GM23338 (cell line): Measurements from ENCODE around the gene OSBPL6. TPM values are rescaled to one million over a fixed set of nuclear protein-coding genes. Genes with fewer than 3 reads are reported as not detected.

Experiments used
- CREB1 ChIP-seq: fragments of 250-450 bp; sonication (Bioruptor Pico); IDR thresholded peaks from 2 replicates; pipeline ENCODE4 v1.5.0; 2020; ENCODE audit warnings: low read depth, mild to moderate bottlenecking, moderate library complexity
- EZH2phosphoT487 ChIP-seq: fragments of 200-600 bp; sonication (generic); IDR thresholded peaks from one replicate; pipeline ENCODE4 v1.8.1; 2018; ENCODE audit warnings: antibody characterized with exemption; ENCODE audit not compliant: unreplicated experiment
- NANOG ChIP-seq: IDR thresholded peaks from 2 replicates; pipeline ENCODE4 v1.6.1; 2016; ENCODE audit warnings: antibody characterized with exemption, borderline replicate concordance
- POLR2AphosphoS5 ChIP-seq: IDR thresholded peaks from 2 replicates; pipeline ENCODE4 v1.6.1; 2016; ENCODE audit warnings: antibody characterized with exemption, low read depth
- polyA plus RNA-seq: library from polyadenylated mRNA; unstranded; fragments of >200 nt; fragmentation: Nextera tagmentation; extraction: Ambion mirVana; gene quantifications from 2 replicates; pipeline ENCODE4 v1.2.1, GENCODE V29; 2016
- total RNA-seq: library from RNA; depleted of rRNA; stranded (reverse); fragments of >200 nt; shearing (Covaris generic); gene quantifications from 2 replicates; pipeline ENCODE4 v1.2.3, GENCODE V29; 2014
- TF ChIP-seq, protein P1 (sequence below): fragments of 250-450 bp; sonication (Bioruptor Pico); IDR thresholded peaks from 2 replicates; pipeline ENCODE4 v1.5.0; 2020; ENCODE audit warnings: mild to moderate bottlenecking, moderate library complexity
- TF ChIP-seq, protein P2 (sequence below): IDR thresholded peaks from one replicate; pipeline ENCODE4 v1.6.1; 2018; ENCODE audit warnings: antibody characterized with exemption; ENCODE audit not compliant: unreplicated experiment

The OSBPL6 gene
- total and polyA plus RNA-seq, 2 experiments from 2014 or later = 6.0 to 8.5 TPM

DNA sequence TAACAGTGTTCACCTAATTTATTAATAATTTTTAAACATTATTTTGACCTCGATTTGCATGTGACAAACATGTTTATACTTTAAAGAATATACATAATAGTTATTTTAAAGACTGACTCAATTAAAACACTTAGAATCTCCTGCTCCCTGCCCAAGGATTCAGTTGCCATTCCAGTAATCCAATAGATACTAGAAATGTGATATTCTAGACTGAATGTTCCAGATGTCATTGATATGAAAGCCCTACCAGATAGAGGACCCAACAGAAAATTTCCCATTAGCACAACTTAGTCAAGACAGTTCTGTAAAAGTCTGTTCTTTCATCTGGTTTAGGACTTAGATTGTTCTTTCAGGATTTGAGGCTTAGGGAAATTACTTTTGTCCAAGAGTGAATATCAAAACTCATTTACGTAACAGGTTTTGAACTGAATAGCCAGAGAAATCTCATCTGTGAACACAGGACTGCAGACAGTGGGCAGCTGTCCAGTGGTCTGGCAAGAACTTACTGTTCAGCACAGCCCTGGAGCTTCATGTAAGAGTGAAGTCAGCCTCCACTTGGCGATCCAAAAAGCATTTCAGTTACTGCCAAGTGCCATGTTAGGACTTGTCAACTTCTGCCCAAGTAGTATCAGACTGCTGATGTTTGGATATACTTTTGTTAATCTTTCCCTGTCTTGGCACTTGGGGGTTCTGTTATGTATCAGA is 77.5 kb downstream of the OSBPL6 start (continued):
- TF ChIP-seq, protein P1, sequence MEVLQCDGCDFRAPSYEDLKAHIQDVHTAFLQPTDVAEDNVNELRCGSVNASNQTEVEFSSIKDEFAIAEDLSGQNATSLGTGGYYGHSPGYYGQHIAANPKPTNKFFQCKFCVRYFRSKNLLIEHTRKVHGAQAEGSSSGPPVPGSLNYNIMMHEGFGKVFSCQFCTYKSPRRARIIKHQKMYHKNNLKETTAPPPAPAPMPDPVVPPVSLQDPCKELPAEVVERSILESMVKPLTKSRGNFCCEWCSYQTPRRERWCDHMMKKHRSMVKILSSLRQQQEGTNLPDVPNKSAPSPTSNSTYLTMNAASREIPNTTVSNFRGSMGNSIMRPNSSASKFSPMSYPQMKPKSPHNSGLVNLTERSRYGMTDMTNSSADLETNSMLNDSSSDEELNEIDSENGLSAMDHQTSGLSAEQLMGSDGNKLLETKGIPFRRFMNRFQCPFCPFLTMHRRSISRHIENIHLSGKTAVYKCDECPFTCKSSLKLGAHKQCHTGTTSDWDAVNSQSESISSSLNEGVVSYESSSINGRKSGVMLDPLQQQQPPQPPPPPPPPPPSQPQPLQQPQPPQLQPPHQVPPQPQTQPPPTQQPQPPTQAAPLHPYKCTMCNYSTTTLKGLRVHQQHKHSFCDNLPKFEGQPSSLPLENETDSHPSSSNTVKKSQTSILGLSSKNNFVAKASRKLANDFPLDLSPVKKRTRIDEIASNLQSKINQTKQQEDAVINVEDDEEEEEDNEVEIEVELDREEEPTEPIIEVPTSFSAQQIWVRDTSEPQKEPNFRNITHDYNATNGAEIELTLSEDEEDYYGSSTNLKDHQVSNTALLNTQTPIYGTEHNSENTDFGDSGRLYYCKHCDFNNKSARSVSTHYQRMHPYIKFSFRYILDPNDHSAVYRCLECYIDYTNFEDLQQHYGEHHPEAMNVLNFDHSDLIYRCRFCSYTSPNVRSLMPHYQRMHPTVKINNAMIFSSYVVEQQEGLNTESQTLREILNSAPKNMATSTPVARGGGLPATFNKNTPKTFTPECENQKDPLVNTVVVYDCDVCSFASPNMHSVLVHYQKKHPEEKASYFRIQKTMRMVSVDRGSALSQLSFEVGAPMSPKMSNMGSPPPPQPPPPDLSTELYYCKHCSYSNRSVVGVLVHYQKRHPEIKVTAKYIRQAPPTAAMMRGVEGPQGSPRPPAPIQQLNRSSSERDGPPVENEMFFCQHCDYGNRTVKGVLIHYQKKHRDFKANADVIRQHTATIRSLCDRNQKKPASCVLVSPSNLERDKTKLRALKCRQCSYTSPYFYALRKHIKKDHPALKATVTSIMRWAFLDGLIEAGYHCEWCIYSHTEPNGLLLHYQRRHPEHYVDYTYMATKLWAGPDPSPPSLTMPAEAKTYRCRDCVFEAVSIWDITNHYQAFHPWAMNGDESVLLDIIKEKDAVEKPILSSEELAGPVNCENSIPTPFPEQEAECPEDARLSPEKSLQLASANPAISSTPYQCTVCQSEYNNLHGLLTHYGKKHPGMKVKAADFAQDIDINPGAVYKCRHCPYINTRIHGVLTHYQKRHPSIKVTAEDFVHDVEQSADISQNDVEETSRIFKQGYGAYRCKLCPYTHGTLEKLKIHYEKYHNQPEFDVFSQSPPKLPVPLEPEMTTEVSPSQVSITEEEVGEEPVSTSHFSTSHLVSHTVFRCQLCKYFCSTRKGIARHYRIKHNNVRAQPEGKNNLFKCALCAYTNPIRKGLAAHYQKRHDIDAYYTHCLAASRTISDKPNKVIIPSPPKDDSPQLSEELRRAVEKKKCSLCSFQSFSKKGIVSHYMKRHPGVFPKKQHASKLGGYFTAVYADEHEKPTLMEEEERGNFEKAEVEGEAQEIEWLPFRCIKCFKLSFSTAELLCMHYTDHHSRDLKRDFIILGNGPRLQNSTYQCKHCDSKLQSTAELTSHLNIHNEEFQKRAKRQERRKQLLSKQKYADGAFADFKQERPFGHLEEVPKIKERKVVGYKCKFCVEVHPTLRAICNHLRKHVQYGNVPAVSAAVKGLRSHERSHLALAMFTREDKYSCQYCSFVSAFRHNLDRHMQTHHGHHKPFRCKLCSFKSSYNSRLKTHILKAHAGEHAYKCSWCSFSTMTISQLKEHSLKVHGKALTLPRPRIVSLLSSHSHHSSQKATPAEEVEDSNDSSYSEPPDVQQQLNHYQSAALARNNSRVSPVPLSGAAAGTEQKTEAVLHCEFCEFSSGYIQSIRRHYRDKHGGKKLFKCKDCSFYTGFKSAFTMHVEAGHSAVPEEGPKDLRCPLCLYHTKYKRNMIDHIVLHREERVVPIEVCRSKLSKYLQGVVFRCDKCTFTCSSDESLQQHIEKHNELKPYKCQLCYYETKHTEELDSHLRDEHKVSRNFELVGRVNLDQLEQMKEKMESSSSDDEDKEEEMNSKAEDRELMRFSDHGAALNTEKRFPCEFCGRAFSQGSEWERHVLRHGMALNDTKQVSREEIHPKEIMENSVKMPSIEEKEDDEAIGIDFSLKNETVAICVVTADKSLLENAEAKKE (CRISPR knock-in tag) = no peak
- TF ChIP-seq CREB1 (CRISPR knock-in tag) = no peak
- TF ChIP-seq NANOG = no peak
- TF ChIP-seq POLR2AphosphoS5 = no peak
- no peak for TF ChIP-seq EZH2phosphoT487
- TF ChIP-seq, protein P2, sequence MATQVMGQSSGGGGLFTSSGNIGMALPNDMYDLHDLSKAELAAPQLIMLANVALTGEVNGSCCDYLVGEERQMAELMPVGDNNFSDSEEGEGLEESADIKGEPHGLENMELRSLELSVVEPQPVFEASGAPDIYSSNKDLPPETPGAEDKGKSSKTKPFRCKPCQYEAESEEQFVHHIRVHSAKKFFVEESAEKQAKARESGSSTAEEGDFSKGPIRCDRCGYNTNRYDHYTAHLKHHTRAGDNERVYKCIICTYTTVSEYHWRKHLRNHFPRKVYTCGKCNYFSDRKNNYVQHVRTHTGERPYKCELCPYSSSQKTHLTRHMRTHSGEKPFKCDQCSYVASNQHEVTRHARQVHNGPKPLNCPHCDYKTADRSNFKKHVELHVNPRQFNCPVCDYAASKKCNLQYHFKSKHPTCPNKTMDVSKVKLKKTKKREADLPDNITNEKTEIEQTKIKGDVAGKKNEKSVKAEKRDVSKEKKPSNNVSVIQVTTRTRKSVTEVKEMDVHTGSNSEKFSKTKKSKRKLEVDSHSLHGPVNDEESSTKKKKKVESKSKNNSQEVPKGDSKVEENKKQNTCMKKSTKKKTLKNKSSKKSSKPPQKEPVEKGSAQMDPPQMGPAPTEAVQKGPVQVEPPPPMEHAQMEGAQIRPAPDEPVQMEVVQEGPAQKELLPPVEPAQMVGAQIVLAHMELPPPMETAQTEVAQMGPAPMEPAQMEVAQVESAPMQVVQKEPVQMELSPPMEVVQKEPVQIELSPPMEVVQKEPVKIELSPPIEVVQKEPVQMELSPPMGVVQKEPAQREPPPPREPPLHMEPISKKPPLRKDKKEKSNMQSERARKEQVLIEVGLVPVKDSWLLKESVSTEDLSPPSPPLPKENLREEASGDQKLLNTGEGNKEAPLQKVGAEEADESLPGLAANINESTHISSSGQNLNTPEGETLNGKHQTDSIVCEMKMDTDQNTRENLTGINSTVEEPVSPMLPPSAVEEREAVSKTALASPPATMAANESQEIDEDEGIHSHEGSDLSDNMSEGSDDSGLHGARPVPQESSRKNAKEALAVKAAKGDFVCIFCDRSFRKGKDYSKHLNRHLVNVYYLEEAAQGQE = no peak
